H1 (cell line): ENCODE measurements around the gene LPP. TPM values are rescaled to one million over a fixed set of nuclear protein-coding genes. Genes with fewer than 3 reads are reported as not detected.

Experiments used
- CTCF ChIA-PET: fragments of 300-600 bp; sonication (Branson Sonifier 250); formaldehyde crosslinking; loops from one replicate; lab custom pipeline; 2021; ENCODE audit not compliant: partially characterized antibody; lab: Charles Lee
- POLR2A ChIA-PET: fragments of 300-600 bp; sonication (Branson Sonifier 250); formaldehyde crosslinking; loops from one replicate; lab custom pipeline; 2021; ENCODE audit warnings: inconsistent platforms; ENCODE audit not compliant: partially characterized antibody; lab: Charles Lee
- DNase-seq, 2 experiments: peaks; one replicate each; pipeline versions ENCODE4 v3.0.0 to v3.0.0-alpha.2; 2010 to 2022; ENCODE audit warnings: low spot score in 2 of 2, low read depth in 1 of 2, mixed read lengths in 1 of 2
- FAIRE-seq: peaks from 2 replicates; lab custom pipeline; 2011; peaks lifted over from hg19 to GRCh38; lab: Jason Lieb, UNC
- H2AFZ ChIP-seq: 2 replicates; pipeline ENCODE4 v1.8.1; 2012; ENCODE audit warnings: low read length, inconsistent platforms
- H2AK5ac ChIP-seq: 2 replicates; pipeline ENCODE4 v1.6.1; 2013; ENCODE audit warnings: low read depth, low read length
- H2BK120ac ChIP-seq: replicated peaks from 2 replicates; pipeline ENCODE3; 2013; ENCODE audit warnings: low read depth, low read length, inconsistent platforms
- H2BK12ac ChIP-seq: 2 replicates; pipeline ENCODE4 v1.6.1; 2013; ENCODE audit warnings: low read depth, low read length
- H2BK15ac ChIP-seq: 2 replicates; pipeline ENCODE4 v1.6.1; 2013; ENCODE audit warnings: low read length
- H2BK20ac ChIP-seq: 2 replicates; pipeline ENCODE4 v1.6.1; 2013; ENCODE audit warnings: low read length
- H2BK5ac ChIP-seq: 2 replicates; pipeline ENCODE4 v1.6.1; 2013; ENCODE audit warnings: low read depth, low read length
- H3K14ac ChIP-seq: 2 replicates; pipeline ENCODE4 v1.6.1; 2013; ENCODE audit warnings: inconsistent platforms; ENCODE audit not compliant: insufficient read length
- H3K18ac ChIP-seq: 2 replicates; pipeline ENCODE4 v1.6.1; 2013; ENCODE audit warnings: low read length; ENCODE audit errors: extremely low read depth
- H3K23ac ChIP-seq: 2 replicates; pipeline ENCODE4 v1.6.1; 2013; ENCODE audit warnings: inconsistent platforms; ENCODE audit not compliant: insufficient read length
- H3K23me2 ChIP-seq: 2 replicates; pipeline ENCODE4 v1.6.1; 2013; ENCODE audit warnings: low read depth, low read length
- H3K27ac ChIP-seq: 2 replicates; pipeline ENCODE4 v1.6.1; 2011; ENCODE audit warnings: low read depth, low read length, inconsistent platforms
- H3K27me3 ChIP-seq, 4 experiments: replicated peaks in 1 of 4; 1 replicate in 1 of 4; 2 replicates in 3 of 4; pipeline versions ENCODE4 v1.6.1 to v1.8.1; 2011 to 2013; ENCODE audit warnings: low read length in 3 of 4, mild to moderate bottlenecking in 3 of 4, inconsistent platforms in 2 of 4, mixed read lengths in 2 of 4, moderate library complexity in 1 of 4; ENCODE audit not compliant: control insufficient read depth in 3 of 4, insufficient read depth in 3 of 4; ENCODE audit errors: extremely low read depth in 1 of 4
- H3K36me3 ChIP-seq, 4 experiments: 2 replicates each; pipeline versions ENCODE4 v1.6.1 to v1.8.1; 2011 to 2013; ENCODE audit warnings: mild to moderate bottlenecking in 4 of 4, low read length in 3 of 4, moderate library complexity in 2 of 4, control low read depth in 1 of 4, inconsistent platforms in 1 of 4; ENCODE audit not compliant: insufficient read depth in 4 of 4, control insufficient read depth in 2 of 4
- H3K4ac ChIP-seq: replicated peaks from 2 replicates; pipeline ENCODE3; 2013; ENCODE audit warnings: low read length, low read depth, mixed read lengths, inconsistent platforms; ENCODE audit not compliant: insufficient read length
- H3K4me1 ChIP-seq, 4 experiments: replicated peaks in 1 of 4; 1 replicate in 1 of 4; 2 replicates in 3 of 4; pipeline versions ENCODE4 v1.6.1 to v1.8.1; 2011 to 2013; ENCODE audit warnings: low read length in 3 of 4, inconsistent platforms in 2 of 4, mixed read lengths in 1 of 4; ENCODE audit not compliant: insufficient read depth in 4 of 4, control insufficient read depth in 3 of 4
- H3K4me2 ChIP-seq, 2 experiments: 2 replicates each; pipeline versions ENCODE4 v1.6.1 to v1.8.1; 2011 to 2013; ENCODE audit warnings: low read depth in 2 of 2, low read length in 2 of 2, control low read depth in 1 of 2, inconsistent platforms in 1 of 2, mild to moderate bottlenecking in 1 of 2; ENCODE audit not compliant: insufficient read depth in 1 of 2
- H3K4me3 ChIP-seq, 4 experiments: fragments of 200-600, 300-600 bp in 1 of 4; sonication (generic), shearing (Covaris generic), sonication (Bioruptor Twin) in 1 of 4; 2 replicates each; pipeline versions ENCODE4 v1.5.1 to v1.8.1; 2011 to 2016; ENCODE audit warnings: low read length in 4 of 4, low read depth in 3 of 4, control low read depth in 2 of 4, inconsistent platforms in 2 of 4, mild to moderate bottlenecking in 2 of 4, mixed read lengths in 1 of 4, moderate library complexity in 1 of 4; ENCODE audit not compliant: insufficient read depth in 2 of 4; ENCODE audit errors: extremely low read depth in 1 of 4
- H3K56ac ChIP-seq: replicated peaks from 2 replicates; pipeline ENCODE3; 2013; ENCODE audit warnings: low read depth, mild to moderate bottlenecking, mixed read lengths, low read length, inconsistent platforms; ENCODE audit not compliant: insufficient read length
- H3K79me1 ChIP-seq: 2 replicates; pipeline ENCODE4 v1.6.1; 2013; ENCODE audit warnings: low read depth, low read length, control low read depth
- H3K79me2 ChIP-seq, 2 experiments: 2 replicates each; pipeline versions ENCODE4 v1.6.1 to v1.8.1; 2012 to 2013; ENCODE audit warnings: low read length in 2 of 2, mild to moderate bottlenecking in 2 of 2, inconsistent platforms in 1 of 2; ENCODE audit not compliant: insufficient read depth in 2 of 2, control insufficient read depth in 1 of 2
- H3K9ac ChIP-seq, 4 experiments: replicated peaks in 1 of 4; 1 replicate in 1 of 4; 2 replicates in 3 of 4; pipeline versions ENCODE4 v1.6.1 to v1.8.1; 2011 to 2013; ENCODE audit warnings: low read depth in 3 of 4, low read length in 3 of 4, control low read depth in 2 of 4, mild to moderate bottlenecking in 2 of 4, moderate library complexity in 2 of 4, inconsistent platforms in 1 of 4; ENCODE audit errors: extremely low read depth in 1 of 4
- H3K9me3 ChIP-seq, 2 experiments: 2 replicates each; pipeline versions ENCODE4 v1.6.1 to v1.8.1; 2012 to 2013; ENCODE audit warnings: mild to moderate bottlenecking in 2 of 2, moderate library complexity in 2 of 2, control low read depth in 1 of 2, inconsistent platforms in 1 of 2, low read depth in 1 of 2, low read length in 1 of 2, mixed read lengths in 1 of 2; ENCODE audit not compliant: insufficient read depth in 2 of 2
- H4K20me1 ChIP-seq, 2 experiments: replicated peaks in 1 of 2; 2 replicates each; pipeline versions ENCODE3 to v1.8.1; 2011 to 2013; ENCODE audit warnings: inconsistent platforms in 2 of 2, low read length in 2 of 2, mild to moderate bottlenecking in 1 of 2; ENCODE audit not compliant: insufficient read depth in 2 of 2, control insufficient read depth in 1 of 2
- H4K5ac ChIP-seq: 2 replicates; pipeline ENCODE4 v1.6.1; 2013; ENCODE audit warnings: low read length, low read depth, mixed read lengths, inconsistent platforms; ENCODE audit not compliant: insufficient read length
- H4K8ac ChIP-seq: 2 replicates; pipeline ENCODE4 v1.8.0; 2013; ENCODE audit warnings: mild to moderate bottlenecking, moderate library complexity, low read length, inconsistent platforms; ENCODE audit not compliant: insufficient read depth; ENCODE audit errors: extremely low read depth
- H4K91ac ChIP-seq: replicated peaks from 2 replicates; pipeline ENCODE3; 2013; ENCODE audit warnings: low read length, mixed read lengths, inconsistent platforms; ENCODE audit not compliant: insufficient read length
- BACH1 ChIP-seq: IDR thresholded peaks from 2 replicates; pipeline ENCODE4 v1.6.1; 2012; ENCODE audit warnings: low read length, improper control_type of control experiment
- CBX8 ChIP-seq: fragments of 300-800, 300-1000 bp; sonication (generic); IDR thresholded peaks from 2 replicates; pipeline ENCODE4 v1.7.1; 2016; ENCODE audit warnings: low read depth, low read length, borderline replicate concordance
- CHD2 ChIP-seq: IDR thresholded peaks from 2 replicates; pipeline ENCODE4 v1.6.1; 2012; ENCODE audit warnings: low read length, improper control_type of control experiment
- CTCF ChIP-seq, 3 experiments: IDR thresholded peaks; 1 replicate in 2 of 3; 2 replicates in 1 of 3; pipeline versions ENCODE4 v1.5.1 to v1.6.1; 2011; ENCODE audit warnings: low read length in 3 of 3, mild to moderate bottlenecking in 3 of 3, inconsistent platforms in 2 of 3, low read depth in 1 of 3, moderate library complexity in 1 of 3; ENCODE audit not compliant: insufficient read depth in 1 of 3; ENCODE audit errors: control extremely low read depth in 1 of 3
- GTF2F1 ChIP-seq: IDR thresholded peaks from 2 replicates; pipeline ENCODE4 v1.6.1; 2012; ENCODE audit warnings: low read depth, low read length, improper control_type of control experiment, borderline replicate concordance
- HDAC6 ChIP-seq: IDR thresholded peaks from one replicate; pipeline ENCODE4 v1.7.1; 2012; ENCODE audit warnings: low read depth, mild to moderate bottlenecking, inconsistent platforms, low read length, moderate library complexity
- KDM1A ChIP-seq: fragments of 200-600, 300-600 bp; sonication (generic); IDR thresholded peaks from 2 replicates; pipeline ENCODE4 v1.7.1; 2016; ENCODE audit warnings: mild to moderate bottlenecking, low read length, borderline replicate concordance
- KDM5A ChIP-seq: fragments of 200-600 bp; IDR thresholded peaks from 2 replicates; pipeline ENCODE4 v1.7.1; 2012; ENCODE audit warnings: mild to moderate bottlenecking, low read length, inconsistent platforms, mixed read lengths
- PHF8 ChIP-seq: fragments of 200-600 bp; sonication (generic); conservative IDR thresholded peaks from 2 replicates; pipeline ENCODE4 v1.7.1; 2012; ENCODE audit warnings: low read depth, mild to moderate bottlenecking, inconsistent platforms, low read length, moderate library complexity
- POLR2A ChIP-seq, 2 experiments: IDR thresholded peaks; 1 replicate in 1 of 2; 2 replicates in 1 of 2; pipeline ENCODE4 v1.6.1; 2011; ENCODE audit warnings: low read depth in 2 of 2, low read length in 2 of 2, mild to moderate bottlenecking in 2 of 2; ENCODE audit errors: control extremely low read depth in 1 of 2
- SIRT6 ChIP-seq: IDR thresholded peaks from one replicate; pipeline ENCODE4 v1.7.1; 2012; ENCODE audit warnings: low read length, inconsistent platforms
- WGBS, 2 experiments: shearing (Covaris generic) in 1 of 2; methylation state at CpG; one replicate each; pipeline versions ENCODE4 v1.1.6 to v1.1.7; 2013 to 2015; ENCODE audit warnings: low lambda C conversion rate in 2 of 2, mixed read lengths in 2 of 2, inconsistent platforms in 1 of 2, low coverage in 1 of 2, missing lambda C conversion rate in 1 of 2; ENCODE audit not compliant: insufficient replicate concordance in 2 of 2, insufficient coverage in 1 of 2, insufficient read length in 1 of 2; ENCODE audit errors: extremely low coverage in 1 of 2, missing lambda C conversion rate in 1 of 2; 5-methylcytosine and 5-hydroxymethylcytosine counted together
- polyA plus RNA-seq, 7 experiments: library from polyadenylated mRNA; depleted of rRNA in 3 of 7; stranded (reverse) in 5 of 7; unstranded in 2 of 7; fragments of >200 nt in 5 of 7; fragments of 200-250 nt in 2 of 7; gene quantifications; 1 replicate in 5 of 7; 2 replicates in 1 of 7; 4 replicates in 1 of 7; pipeline versions ENCODE4 v1.2.1 to v1.2.3, GENCODE V29; 2011 to 2013; ENCODE audit warnings: missing spikeins in 2 of 7, mixed read lengths in 2 of 7
- total RNA-seq: library from RNA; stranded (reverse); fragmentation: NEBNext Ultra II Directional; extraction: Animal tissue kit (Norgen Biotek cat#: 25700); gene quantifications from 2 replicates; pipeline ENCODE4 v1.2.1, GENCODE V29; 2021

LPP gene
- total and polyA plus RNA-seq, 2 of the 8 experiments (the other 6 are each of a cell fraction or from before 2014, with no cell fraction given) = 10.0 to 53.3 TPM

DNA sequence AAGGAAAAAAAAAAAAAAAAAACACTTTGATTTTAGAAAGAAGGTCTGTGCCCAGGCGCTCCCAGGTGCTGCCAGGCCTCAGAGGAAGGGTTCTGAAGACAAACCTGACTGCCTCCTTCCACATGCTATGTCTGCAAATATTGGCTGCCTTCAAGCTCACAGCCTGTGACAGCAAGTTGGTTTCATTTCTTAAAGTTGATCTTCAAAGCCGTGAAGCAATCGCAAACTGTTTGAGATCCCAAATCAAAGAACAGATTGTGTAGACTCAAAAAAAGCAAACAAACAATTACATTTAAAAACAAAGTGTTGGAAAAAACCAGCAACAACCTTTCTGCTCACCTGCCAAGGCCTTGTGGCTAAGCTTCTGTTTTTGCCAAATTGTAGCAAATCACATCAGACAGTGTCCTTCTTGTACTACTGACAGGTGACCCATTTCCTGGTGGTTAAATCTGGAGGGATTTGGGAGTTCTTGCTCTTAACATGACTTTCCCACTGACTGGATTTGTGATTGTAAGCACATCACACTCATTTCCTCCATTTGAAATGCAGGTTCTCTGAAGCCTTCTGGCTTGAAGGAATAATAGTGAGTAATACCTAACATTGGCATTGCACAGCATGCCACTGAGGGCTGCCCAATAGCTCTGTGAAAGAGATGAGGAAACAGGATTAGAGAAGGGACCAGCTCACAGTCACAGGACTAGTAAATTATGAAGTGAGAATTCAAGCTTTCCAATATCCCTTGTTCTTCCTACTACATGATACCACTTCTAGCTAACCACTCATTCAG is 502.4 kb downstream of the LPP start:
- no peak for FAIRE-seq
- peaks cover 0 to 4% (median 0%) of the 10 kb centered on the region in 4 experiments; a peak in 1 of 7 replicates for H3K4me1 ChIP-seq
- H3K79me1 ChIP-seq = no peaks in the 10 kb centered on the region; the same call in 1 of the 2 replicates
- H3K23me2 ChIP-seq = no peaks in the 10 kb centered on the region
- no peak overlapping the region for H2AFZ ChIP-seq
- no peak overlapping the region for H3K14ac ChIP-seq
- H3K79me2 ChIP-seq = no peaks in the 10 kb centered on the region
- no peak overlapping the region for H3K56ac ChIP-seq
- H4K20me1 ChIP-seq = no peaks in the 10 kb centered on the region
- no peak overlapping the region for H4K91ac ChIP-seq
- ChIA-PET CTCF (interaction anchor here (1.2 to 3.0 kb wide), 2 partner anchors 450 to 917 kb away, joined by 5 to 8 read pairs; no protein-coding TSS in a partner anchor), POLR2A (no interaction called here)
- H3K23ac ChIP-seq = no peak overlapping the region
- no peak overlapping the region for H2BK120ac ChIP-seq
- no peak overlapping the region for H4K5ac ChIP-seq
- H3K9ac ChIP-seq = no peak overlapping the region
- H2BK12ac ChIP-seq = no peak overlapping the region
- no peaks in the 10 kb centered on the region for H3K9me3 ChIP-seq
- 98% methylated on average over 3 of the region's 3 CpGs; no CpG with 5 or more reads in 1 of the 2 experiments for WGBS, 2 experiments
- H4K8ac ChIP-seq = no peak overlapping the region; the same call in 1 of the 2 replicates
- H3K4me3 ChIP-seq = no peak overlapping the region
- no peaks in the 10 kb centered on the region for H3K36me3 ChIP-seq
- H2BK20ac ChIP-seq = no peak overlapping the region
- H2BK15ac ChIP-seq = no peak overlapping the region
- H2BK5ac ChIP-seq = no peak overlapping the region
- no peak overlapping the region for H3K4me2 ChIP-seq
- H3K18ac ChIP-seq = no peak overlapping the region
- H2AK5ac ChIP-seq = no peak overlapping the region
- no peak overlapping the region for H3K27ac ChIP-seq
- no peak for DNase-seq
- H3K27me3 ChIP-seq = no peaks in the 10 kb centered on the region
- no peak overlapping the region for H3K4ac ChIP-seq
- TF ChIP-seq KDM5A = no peak
- TF ChIP-seq CHD2 = no peak
- no peak for TF ChIP-seq HDAC6
- TF ChIP-seq CTCF (IDR thresholded peaks at IDR 0.05; ENCODE audit: control extremely low read depth in 1 of 3, insufficient read depth in 1 of 3, low read depth in 1 of 3, low read length in 3 of 3) = no peak
- no peak for TF ChIP-seq CBX8
- no peak for TF ChIP-seq SIRT6
- no peak for TF ChIP-seq POLR2A (IDR thresholded peaks at IDR 0.05; ENCODE audit: control extremely low read depth in 1 of 2, low read depth in 2 of 2, low read length in 2 of 2)
- TF ChIP-seq KDM1A = no peak
- TF ChIP-seq PHF8 = no peak
- no peak for TF ChIP-seq GTF2F1
- no peak for TF ChIP-seq BACH1
